ENCODE data around the gene ST6GALNAC6. TPM values are rescaled to one million over a fixed set of nuclear protein-coding genes. Genes with fewer than 3 reads are reported as not detected.
A peak's percentile ranks its signal among the peaks of the same experiment; 100 is the strongest.

The ST6GALNAC6 gene
- total and polyA plus RNA-seq, 2 experiments from 2014 or later: 31.8 to 47.7 TPM

DNA sequence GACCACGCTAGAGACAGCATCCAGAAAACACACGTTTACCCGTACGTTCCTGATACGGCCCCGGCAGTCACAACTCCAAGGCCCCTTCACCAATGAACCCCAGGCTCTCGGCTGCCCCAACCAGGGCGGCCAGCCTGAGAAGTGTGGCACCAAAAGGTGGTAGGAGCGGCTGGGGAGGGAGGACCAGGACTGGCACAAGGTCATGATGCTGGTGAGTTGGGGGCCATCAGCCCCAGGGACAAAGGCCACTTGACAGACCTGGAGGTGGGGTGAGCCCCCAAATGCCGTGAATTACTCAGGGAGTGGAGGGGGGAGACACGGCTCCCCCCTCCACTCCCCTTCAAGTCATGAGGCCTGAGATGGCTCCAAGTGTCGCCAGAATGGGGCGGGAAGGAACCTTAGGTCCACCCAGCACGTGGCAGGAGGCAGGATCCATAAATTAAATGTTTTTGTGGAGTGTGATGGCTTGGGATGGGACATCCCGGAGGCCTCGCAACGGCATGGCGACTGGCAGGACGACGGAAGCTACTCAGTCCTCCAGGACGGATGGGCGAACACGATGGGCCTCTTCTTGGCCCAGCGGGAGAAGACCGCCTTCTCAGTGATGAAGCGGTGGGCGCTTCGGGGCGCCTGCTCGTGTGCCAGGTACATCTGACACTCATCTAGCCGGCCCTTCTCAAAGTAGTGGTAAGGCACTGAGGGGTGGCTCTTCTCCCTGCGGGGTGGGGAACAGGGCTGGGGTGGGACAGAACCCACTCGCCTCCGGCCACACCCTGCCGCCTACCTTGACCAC lies 8.7 kb upstream of the ST6GALNAC6 start:
- no peak overlapping the region for H3K27ac ChIP-seq
- H3K36me3 ChIP-seq (replicated peaks; ENCODE audit: insufficient read depth, low read depth): no peaks in the 10 kb centered on the region
- no peak overlapping the region for H3K4me3 ChIP-seq
- 88% methylated on average over 33 of the region's 35 CpGs for WGBS (ENCODE audit: low lambda C conversion rate, missing lambda C conversion rate)
- no peaks in the 10 kb centered on the region for H3K9me3 ChIP-seq (ENCODE audit: low read depth)
- H4K20me1 ChIP-seq (ENCODE audit: insufficient read depth, poor library complexity, severe bottlenecking): no peaks in the 10 kb centered on the region
- H3K79me2 ChIP-seq: no peaks in the 10 kb centered on the region
- no peak overlapping the region for H3K4me2 ChIP-seq
- no peak overlapping the region for H2AFZ ChIP-seq
- H3K4me1 ChIP-seq (ENCODE audit: insufficient read depth): peaks cover 26% of the 10 kb centered on the region
- H3K9me2 ChIP-seq (replicated peaks; ENCODE audit: insufficient read depth): no peaks in the 10 kb centered on the region
- no peak for DNase-seq (ENCODE audit: low spot score)
- TF ChIP-seq EZH2phosphoT487 (IDR thresholded peaks at IDR 0.05; ENCODE audit: low read depth, severe bottlenecking, unreplicated experiment) (no peak), EZH2 (IDR thresholded peaks at IDR 0.05; ENCODE audit: borderline replicate concordance) (no peak)
- TF ChIP-seq, protein P1, sequence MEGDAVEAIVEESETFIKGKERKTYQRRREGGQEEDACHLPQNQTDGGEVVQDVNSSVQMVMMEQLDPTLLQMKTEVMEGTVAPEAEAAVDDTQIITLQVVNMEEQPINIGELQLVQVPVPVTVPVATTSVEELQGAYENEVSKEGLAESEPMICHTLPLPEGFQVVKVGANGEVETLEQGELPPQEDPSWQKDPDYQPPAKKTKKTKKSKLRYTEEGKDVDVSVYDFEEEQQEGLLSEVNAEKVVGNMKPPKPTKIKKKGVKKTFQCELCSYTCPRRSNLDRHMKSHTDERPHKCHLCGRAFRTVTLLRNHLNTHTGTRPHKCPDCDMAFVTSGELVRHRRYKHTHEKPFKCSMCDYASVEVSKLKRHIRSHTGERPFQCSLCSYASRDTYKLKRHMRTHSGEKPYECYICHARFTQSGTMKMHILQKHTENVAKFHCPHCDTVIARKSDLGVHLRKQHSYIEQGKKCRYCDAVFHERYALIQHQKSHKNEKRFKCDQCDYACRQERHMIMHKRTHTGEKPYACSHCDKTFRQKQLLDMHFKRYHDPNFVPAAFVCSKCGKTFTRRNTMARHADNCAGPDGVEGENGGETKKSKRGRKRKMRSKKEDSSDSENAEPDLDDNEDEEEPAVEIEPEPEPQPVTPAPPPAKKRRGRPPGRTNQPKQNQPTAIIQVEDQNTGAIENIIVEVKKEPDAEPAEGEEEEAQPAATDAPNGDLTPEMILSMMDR (IDR thresholded peaks at IDR 0.05; ENCODE audit: poor library complexity): no peak
- no peaks in the 10 kb centered on the region for H3K27me3 ChIP-seq

DNA sequence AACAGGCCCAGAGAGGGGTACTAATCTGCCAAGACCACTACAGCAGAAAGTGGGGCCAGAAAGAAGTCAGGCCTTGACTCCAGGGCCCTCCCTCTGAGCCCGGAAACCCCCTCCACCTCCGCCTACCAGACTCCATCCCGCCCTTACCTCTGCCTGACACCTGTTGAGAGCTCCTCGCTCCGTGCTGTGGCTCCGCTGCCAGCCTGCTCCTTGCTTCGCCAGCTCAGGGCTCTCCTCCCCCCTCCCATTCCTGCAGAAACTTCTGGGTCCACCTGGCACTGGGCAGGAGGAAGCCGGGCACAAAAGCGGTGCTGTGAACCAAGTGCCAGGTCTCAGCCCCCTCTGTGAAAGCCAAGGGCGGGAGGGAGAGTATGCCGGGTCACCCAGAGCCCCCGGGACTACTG lies 6.4 kb upstream of the ST6GALNAC6 start:
- no peak for DNase-seq (ENCODE audit: low spot score)
- Histone ChIP-seq H3K4me3 (no peak overlapping the region), H3K9me3 (ENCODE audit: low read depth) (no peaks in the 10 kb centered on the region), H3K36me3 (replicated peaks; ENCODE audit: insufficient read depth, low read depth) (no peaks in the 10 kb centered on the region), H3K27me3 (no peaks in the 10 kb centered on the region), H2AFZ (no peak overlapping the region), H3K79me2 (no peaks in the 10 kb centered on the region), H3K9me2 (replicated peaks; ENCODE audit: insufficient read depth) (no peaks in the 10 kb centered on the region), H3K4me1 (ENCODE audit: insufficient read depth) (peaks cover 21% of the 10 kb centered on the region), H3K27ac (no peak overlapping the region), H3K4me2 (no peak overlapping the region), H4K20me1 (ENCODE audit: insufficient read depth, poor library complexity, severe bottlenecking) (no peaks in the 10 kb centered on the region)
- TF ChIP-seq EZH2phosphoT487 (IDR thresholded peaks at IDR 0.05; ENCODE audit: low read depth, severe bottlenecking, unreplicated experiment) (no peak), EZH2 (IDR thresholded peaks at IDR 0.05; ENCODE audit: borderline replicate concordance) (no peak)
- TF ChIP-seq, protein P1 (IDR thresholded peaks at IDR 0.05; ENCODE audit: poor library complexity): no peak
- 98% methylated on average over 12 of the region's 12 CpGs for WGBS (ENCODE audit: low lambda C conversion rate, missing lambda C conversion rate)

DNA sequence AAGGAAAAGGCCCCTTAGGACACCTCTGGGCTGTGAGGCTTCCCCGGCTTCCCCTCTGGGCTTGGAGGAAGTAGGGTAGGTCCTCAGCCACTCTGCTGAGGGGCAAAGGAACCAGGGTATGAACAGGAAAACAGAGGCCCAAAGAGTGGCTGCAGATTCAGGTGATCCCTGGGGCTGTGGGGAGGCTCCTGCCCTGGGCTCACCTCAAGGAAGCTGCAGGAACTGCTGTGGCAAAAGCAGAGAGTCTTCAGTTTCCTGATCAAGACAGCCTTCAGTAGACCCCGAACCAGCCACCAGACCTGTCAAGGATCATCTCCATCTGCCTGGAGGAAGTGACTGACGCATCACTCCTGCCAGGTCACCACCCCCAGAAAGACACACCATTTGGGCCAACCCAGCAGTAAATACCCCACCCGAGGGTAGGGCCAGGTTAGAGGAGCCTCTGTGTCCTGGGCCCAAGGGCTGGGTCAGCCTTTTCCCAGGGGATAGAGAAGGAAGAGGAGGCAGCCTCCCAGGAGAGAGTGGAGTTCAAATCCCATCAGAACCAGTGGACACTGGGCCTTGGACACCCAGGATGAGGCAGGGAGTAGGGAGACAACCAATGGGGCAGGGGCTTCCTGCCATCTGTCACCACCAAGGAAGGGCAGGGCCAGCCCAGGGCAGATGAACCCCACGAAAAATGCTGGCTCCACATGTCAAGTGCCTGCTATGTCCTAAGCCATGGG lies 5.8 kb upstream of the ST6GALNAC6 start:
- peak overlapping the region; percentile 71 for H3K27ac ChIP-seq
- no peaks in the 10 kb centered on the region for H4K20me1 ChIP-seq (ENCODE audit: insufficient read depth, poor library complexity, severe bottlenecking)
- no peak overlapping the region for H3K4me2 ChIP-seq
- no peaks in the 10 kb centered on the region for H3K27me3 ChIP-seq
- H3K79me2 ChIP-seq: no peaks in the 10 kb centered on the region
- H3K9me3 ChIP-seq (ENCODE audit: low read depth): no peaks in the 10 kb centered on the region
- no peak for DNase-seq (ENCODE audit: low spot score)
- H3K4me1 ChIP-seq (ENCODE audit: insufficient read depth): peaks cover 22% of the 10 kb centered on the region
- peak overlapping the region; percentile 31 for H2AFZ ChIP-seq
- no peaks in the 10 kb centered on the region for H3K9me2 ChIP-seq (replicated peaks; ENCODE audit: insufficient read depth)
- WGBS (ENCODE audit: low lambda C conversion rate, missing lambda C conversion rate): 77% methylated on average over 5 of the region's 5 CpGs
- no peak overlapping the region for H3K4me3 ChIP-seq
- no peaks in the 10 kb centered on the region for H3K36me3 ChIP-seq (replicated peaks; ENCODE audit: insufficient read depth, low read depth)
- TF ChIP-seq EZH2 (IDR thresholded peaks at IDR 0.05; ENCODE audit: borderline replicate concordance) (no peak), EZH2phosphoT487 (IDR thresholded peaks at IDR 0.05; ENCODE audit: low read depth, severe bottlenecking, unreplicated experiment) (no peak)
- TF ChIP-seq, protein P1 (IDR thresholded peaks at IDR 0.05; ENCODE audit: poor library complexity): no peak
